Neural cell (in vitro differentiated cells): ENCODE measurements around the gene TENT5C. TPM values are rescaled to one million over a fixed set of nuclear protein-coding genes. Genes with fewer than 3 reads are reported as not detected.

Source experiments
- H2AFZ ChIP-seq: fragments of 200-600, 300-800 bp; sonication (generic), shearing (Covaris generic); 2 replicates; pipeline ENCODE4 v1.6.0; 2014; ENCODE audit warnings: low read depth, mild to moderate bottlenecking, antibody characterized with exemption, low read length, moderate library complexity
- H3F3A ChIP-seq: fragments of 200-600 bp; shearing (Covaris generic); 2 replicates; pipeline ENCODE4 v1.6.1; 2016; ENCODE audit warnings: mild to moderate bottlenecking, moderate library complexity, mixed read lengths, antibody characterized with exemption, low read length; ENCODE audit not compliant: insufficient read depth, poor library complexity, severe bottlenecking
- H3K27ac ChIP-seq: fragments of 200-600, 300-800 bp; sonication (generic), shearing (Covaris generic); 2 replicates; pipeline ENCODE4 v1.5.1; 2014; ENCODE audit warnings: mild to moderate bottlenecking, low read length, moderate library complexity
- H3K27me3 ChIP-seq: fragments of 300-800, 200-600 bp; sonication (generic), shearing (Covaris generic); 2 replicates; pipeline ENCODE4 v1.6.0; 2014; ENCODE audit warnings: mild to moderate bottlenecking, low read depth, low read length, moderate library complexity; ENCODE audit not compliant: insufficient read depth
- H3K36me3 ChIP-seq: fragments of 300-800, 200-600 bp; sonication (generic), shearing (Covaris generic); 2 replicates; pipeline ENCODE4 v1.5.1; 2014; ENCODE audit warnings: mild to moderate bottlenecking, antibody characterized with exemption, low read length, moderate library complexity; ENCODE audit not compliant: insufficient read depth
- H3K4me2 ChIP-seq: fragments of 300-800, 200-600 bp; sonication (generic), shearing (Covaris generic); 2 replicates; pipeline ENCODE4 v1.6.0; 2014; ENCODE audit warnings: mild to moderate bottlenecking, low read length
- H3K4me3 ChIP-seq: fragments of 300-800, 200-600 bp; sonication (generic), shearing (Covaris generic); 2 replicates; pipeline ENCODE4 v1.5.1; 2014; ENCODE audit warnings: mild to moderate bottlenecking, low read length, moderate library complexity
- H3K79me2 ChIP-seq: fragments of 200-600 bp; shearing (Covaris generic); replicated peaks from 2 replicates; pipeline ENCODE4 v1.6.0; 2014; ENCODE audit warnings: mild to moderate bottlenecking, low read length, moderate library complexity; ENCODE audit not compliant: insufficient read depth
- H3K9ac ChIP-seq: fragments of 300-800, 200-600 bp; sonication (generic), shearing (Covaris generic); 2 replicates; pipeline ENCODE4 v1.6.1; 2016; ENCODE audit warnings: mild to moderate bottlenecking, low read length, mixed read lengths
- H3K9me2 ChIP-seq: fragments of 200-600 bp; shearing (Covaris generic); 2 replicates; pipeline ENCODE4 v1.6.1; 2016; ENCODE audit warnings: mild to moderate bottlenecking, low read length, mixed read lengths; ENCODE audit not compliant: insufficient read depth
- H3K9me3 ChIP-seq: fragments of 200-600, 300-800 bp; sonication (generic), shearing (Covaris generic); 2 replicates; pipeline ENCODE4 v1.6.1; 2016; ENCODE audit warnings: mild to moderate bottlenecking, mixed run types, low read length, moderate library complexity, mixed read lengths
- H4K20me1 ChIP-seq: fragments of 200-600 bp; shearing (Covaris generic); 2 replicates; pipeline ENCODE4 v1.6.1; 2016; ENCODE audit warnings: mild to moderate bottlenecking, mixed run types; ENCODE audit not compliant: insufficient read depth
- EP300 ChIP-seq: fragments of 450-650 bp; conservative IDR thresholded peaks from 2 replicates; pipeline ENCODE4 v1.6.1; 2014; ENCODE audit warnings: antibody characterized with exemption, mild to moderate bottlenecking, moderate library complexity; ENCODE audit not compliant: poor library complexity, severe bottlenecking
- EZH2 ChIP-seq: fragments of 200-600, 300-800 bp; shearing (Covaris generic), sonication (generic); IDR thresholded peaks from 2 replicates; pipeline ENCODE4 v1.6.1; 2014; ENCODE audit warnings: antibody characterized with exemption, low read length, borderline replicate concordance, mild to moderate bottlenecking; ENCODE audit not compliant: insufficient read depth, poor library complexity, severe bottlenecking
- MXI1 ChIP-seq: fragments of 450-650 bp; conservative IDR thresholded peaks from 2 replicates; pipeline ENCODE4 v1.6.1; 2014; ENCODE audit warnings: antibody characterized with exemption, mild to moderate bottlenecking; ENCODE audit not compliant: poor library complexity, severe bottlenecking
- POLR2AphosphoS5 ChIP-seq: IDR thresholded peaks from 2 replicates; pipeline ENCODE4 v1.6.1; 2012
- RAD21 ChIP-seq: fragments of 450-650 bp; conservative IDR thresholded peaks from 2 replicates; pipeline ENCODE4 v1.6.1; 2014; ENCODE audit warnings: antibody characterized with exemption, mild to moderate bottlenecking, moderate library complexity
- SMC3 ChIP-seq: fragments of 450-650 bp; conservative IDR thresholded peaks from 2 replicates; pipeline ENCODE4 v1.6.1; 2014; ENCODE audit warnings: antibody characterized with exemption, mild to moderate bottlenecking, moderate library complexity; ENCODE audit not compliant: poor library complexity
- TAF1 ChIP-seq: IDR thresholded peaks from 2 replicates; pipeline ENCODE4 v1.6.1; 2012; ENCODE audit warnings: low read depth
- polyA plus RNA-seq: library from polyadenylated mRNA; depleted of rRNA; stranded (reverse); fragments of >200 nt; gene quantifications from 2 replicates; pipeline ENCODE4 v1.2.3, GENCODE V29; 2014
- TF ChIP-seq, protein P1 (sequence below): IDR thresholded peaks from 2 replicates; pipeline ENCODE4 v1.6.1; 2012; ENCODE audit warnings: borderline replicate concordance
- TF ChIP-seq, protein P2 (sequence below): fragments of 450-650 bp; IDR thresholded peaks from 2 replicates; pipeline ENCODE4 v1.5.1; 2014; ENCODE audit warnings: antibody characterized with exemption, mild to moderate bottlenecking, moderate library complexity; ENCODE audit not compliant: poor library complexity, severe bottlenecking

The TENT5C gene
- polyA plus RNA-seq, 1 donor from 2014 or later = 0.05 TPM

DNA sequence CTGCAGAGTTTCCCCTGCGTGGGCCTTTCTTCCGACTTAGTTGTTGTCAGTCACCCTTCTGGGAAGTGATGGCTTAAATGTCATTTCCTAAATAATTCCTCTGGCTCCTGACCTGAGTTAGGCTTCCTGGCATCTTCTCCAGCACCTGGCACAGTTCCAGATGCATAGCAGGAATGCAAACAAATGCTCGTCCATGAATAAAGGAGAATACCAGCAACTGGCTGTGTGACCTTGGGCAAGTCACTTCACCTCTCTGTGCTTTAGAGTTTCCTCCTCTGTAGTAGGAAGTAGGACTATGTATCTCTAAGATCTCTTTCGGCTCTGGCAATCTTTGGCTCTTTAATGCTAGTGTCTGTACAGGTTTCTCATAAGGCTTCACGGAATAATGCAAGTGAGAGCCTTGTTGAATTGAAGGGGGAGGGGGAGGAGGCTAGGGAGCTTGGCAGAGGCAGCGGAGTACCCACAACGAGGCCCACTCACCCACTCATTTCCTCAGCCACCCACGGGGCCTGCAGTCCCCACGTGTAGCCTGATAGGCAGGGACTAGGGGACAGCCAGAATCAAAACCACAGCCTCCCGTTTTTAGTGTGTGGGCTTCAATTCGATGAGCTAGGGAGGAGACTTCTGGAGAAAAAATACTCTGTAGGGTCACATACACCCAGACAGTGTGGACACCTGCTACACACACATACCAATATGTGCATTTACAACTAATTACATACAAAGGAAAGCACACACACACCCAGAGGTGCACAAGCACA, 48.1 kb downstream of the TENT5C start:
- Histone ChIP-seq H3K36me3 (no peaks in the 10 kb centered on the region), H3K4me3 (no peak overlapping the region), H3K27me3 (no peaks in the 10 kb centered on the region), H3F3A (no peaks in the 10 kb centered on the region), H3K9me2 (no peaks in the 10 kb centered on the region), H3K79me2 (no peaks in the 10 kb centered on the region), H3K27ac (no peak overlapping the region), H2AFZ (no peak overlapping the region), H3K9me3 (no peaks in the 10 kb centered on the region), H3K4me2 (no peak overlapping the region), H4K20me1 (no peaks in the 10 kb centered on the region), H3K9ac (no peak overlapping the region)
- TF ChIP-seq POLR2AphosphoS5 (no peak), EZH2 (no peak), TAF1 (no peak), MXI1 (no peak), SMC3 (no peak), RAD21 (no peak), EP300 (no peak)
- TF ChIP-seq, protein P1, sequence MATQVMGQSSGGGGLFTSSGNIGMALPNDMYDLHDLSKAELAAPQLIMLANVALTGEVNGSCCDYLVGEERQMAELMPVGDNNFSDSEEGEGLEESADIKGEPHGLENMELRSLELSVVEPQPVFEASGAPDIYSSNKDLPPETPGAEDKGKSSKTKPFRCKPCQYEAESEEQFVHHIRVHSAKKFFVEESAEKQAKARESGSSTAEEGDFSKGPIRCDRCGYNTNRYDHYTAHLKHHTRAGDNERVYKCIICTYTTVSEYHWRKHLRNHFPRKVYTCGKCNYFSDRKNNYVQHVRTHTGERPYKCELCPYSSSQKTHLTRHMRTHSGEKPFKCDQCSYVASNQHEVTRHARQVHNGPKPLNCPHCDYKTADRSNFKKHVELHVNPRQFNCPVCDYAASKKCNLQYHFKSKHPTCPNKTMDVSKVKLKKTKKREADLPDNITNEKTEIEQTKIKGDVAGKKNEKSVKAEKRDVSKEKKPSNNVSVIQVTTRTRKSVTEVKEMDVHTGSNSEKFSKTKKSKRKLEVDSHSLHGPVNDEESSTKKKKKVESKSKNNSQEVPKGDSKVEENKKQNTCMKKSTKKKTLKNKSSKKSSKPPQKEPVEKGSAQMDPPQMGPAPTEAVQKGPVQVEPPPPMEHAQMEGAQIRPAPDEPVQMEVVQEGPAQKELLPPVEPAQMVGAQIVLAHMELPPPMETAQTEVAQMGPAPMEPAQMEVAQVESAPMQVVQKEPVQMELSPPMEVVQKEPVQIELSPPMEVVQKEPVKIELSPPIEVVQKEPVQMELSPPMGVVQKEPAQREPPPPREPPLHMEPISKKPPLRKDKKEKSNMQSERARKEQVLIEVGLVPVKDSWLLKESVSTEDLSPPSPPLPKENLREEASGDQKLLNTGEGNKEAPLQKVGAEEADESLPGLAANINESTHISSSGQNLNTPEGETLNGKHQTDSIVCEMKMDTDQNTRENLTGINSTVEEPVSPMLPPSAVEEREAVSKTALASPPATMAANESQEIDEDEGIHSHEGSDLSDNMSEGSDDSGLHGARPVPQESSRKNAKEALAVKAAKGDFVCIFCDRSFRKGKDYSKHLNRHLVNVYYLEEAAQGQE = no peak
- TF ChIP-seq, protein P2, sequence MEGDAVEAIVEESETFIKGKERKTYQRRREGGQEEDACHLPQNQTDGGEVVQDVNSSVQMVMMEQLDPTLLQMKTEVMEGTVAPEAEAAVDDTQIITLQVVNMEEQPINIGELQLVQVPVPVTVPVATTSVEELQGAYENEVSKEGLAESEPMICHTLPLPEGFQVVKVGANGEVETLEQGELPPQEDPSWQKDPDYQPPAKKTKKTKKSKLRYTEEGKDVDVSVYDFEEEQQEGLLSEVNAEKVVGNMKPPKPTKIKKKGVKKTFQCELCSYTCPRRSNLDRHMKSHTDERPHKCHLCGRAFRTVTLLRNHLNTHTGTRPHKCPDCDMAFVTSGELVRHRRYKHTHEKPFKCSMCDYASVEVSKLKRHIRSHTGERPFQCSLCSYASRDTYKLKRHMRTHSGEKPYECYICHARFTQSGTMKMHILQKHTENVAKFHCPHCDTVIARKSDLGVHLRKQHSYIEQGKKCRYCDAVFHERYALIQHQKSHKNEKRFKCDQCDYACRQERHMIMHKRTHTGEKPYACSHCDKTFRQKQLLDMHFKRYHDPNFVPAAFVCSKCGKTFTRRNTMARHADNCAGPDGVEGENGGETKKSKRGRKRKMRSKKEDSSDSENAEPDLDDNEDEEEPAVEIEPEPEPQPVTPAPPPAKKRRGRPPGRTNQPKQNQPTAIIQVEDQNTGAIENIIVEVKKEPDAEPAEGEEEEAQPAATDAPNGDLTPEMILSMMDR = no peak

DNA sequence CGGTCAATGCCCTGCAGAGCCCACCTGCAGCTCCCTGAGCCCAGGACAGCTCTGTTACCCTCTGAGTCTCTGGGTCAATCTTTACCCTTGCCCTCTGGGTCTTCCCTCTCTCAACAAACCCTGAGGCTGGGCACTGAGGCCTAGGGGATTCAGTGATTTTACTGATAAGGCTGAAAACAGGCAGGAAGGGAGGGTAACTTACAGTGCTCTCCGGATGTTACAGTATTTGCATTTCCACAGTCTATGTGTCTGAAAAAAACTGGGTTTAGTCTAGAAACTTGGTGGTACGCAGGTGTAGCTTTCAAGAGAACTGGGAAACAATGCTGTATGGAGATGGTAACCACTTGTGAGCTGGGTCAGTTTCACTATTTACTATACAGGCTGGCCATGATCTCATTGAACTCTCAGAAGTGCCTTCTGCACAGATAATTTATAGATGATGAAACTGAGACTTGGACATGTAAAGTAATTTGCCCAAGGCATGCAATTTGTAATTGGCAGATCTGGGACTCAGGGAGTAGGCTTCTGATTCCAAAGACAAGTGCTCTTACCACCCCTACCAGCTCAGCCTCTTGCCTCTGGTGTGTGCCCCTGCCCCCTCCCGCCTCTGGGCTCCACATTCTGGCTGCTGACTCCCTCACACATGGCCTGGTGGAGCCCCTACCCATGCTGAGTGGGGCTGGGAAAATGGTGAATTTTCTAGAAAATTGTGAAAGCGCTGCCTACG, 48.8 kb downstream of the TENT5C start:
- Histone ChIP-seq H3K9me2 (no peaks in the 10 kb centered on the region), H2AFZ (no peak overlapping the region), H3K4me3 (no peak overlapping the region), H3K9ac (no peak overlapping the region), H3K4me2 (no peak overlapping the region), H3K27me3 (no peaks in the 10 kb centered on the region), H4K20me1 (no peaks in the 10 kb centered on the region), H3K79me2 (no peaks in the 10 kb centered on the region), H3K36me3 (no peaks in the 10 kb centered on the region), H3K27ac (no peak overlapping the region), H3F3A (no peaks in the 10 kb centered on the region), H3K9me3 (no peaks in the 10 kb centered on the region)
- no peak for TF ChIP-seq RAD21
- no peak for TF ChIP-seq MXI1
- TF ChIP-seq, protein P1 = no peak
- TF ChIP-seq TAF1 = no peak
- TF ChIP-seq, protein P2 = no peak
- TF ChIP-seq EZH2 = no peak
